Left renal pelvis (tissue), 4 donors: Measurements from ENCODE around the gene PTGES. TPM values are rescaled to one million over a fixed set of nuclear protein-coding genes. Genes with fewer than 3 reads are reported as not detected.
"Not testable (repeated sequence)": the region's sequence is repeated elsewhere in the genome, so short reads cannot be mapped to it uniquely, and the experiment has no call there.

Source experiments
- DNase-seq, 4 donors: peaks; one replicate each; pipeline ENCODE4 v3.0.0-alpha.2; 2013; ENCODE audit warnings: low read depth in 4 of 4, low spot score in 3 of 4
- polyA plus RNA-seq, 4 donors: library from polyadenylated mRNA; unstranded; fragments of 120-200 nt; gene quantifications; one replicate each; pipeline ENCODE4 v1.2.1, GENCODE V29; 2013; ENCODE audit not compliant: insufficient read length in 4 of 4

The PTGES gene
- polyA plus RNA-seq, 4 donors, result 5.0 to 6.3 (median 5.5) TPM

GRCh38 chr9:129773262-129774048 is 20.6 kb upstream of the PTGES start:
- no peak for DNase-seq

GRCh38 chr9:129770741-129771140 is 17.9 kb upstream of the PTGES start:
- DNase-seq, result no peak

DNA sequence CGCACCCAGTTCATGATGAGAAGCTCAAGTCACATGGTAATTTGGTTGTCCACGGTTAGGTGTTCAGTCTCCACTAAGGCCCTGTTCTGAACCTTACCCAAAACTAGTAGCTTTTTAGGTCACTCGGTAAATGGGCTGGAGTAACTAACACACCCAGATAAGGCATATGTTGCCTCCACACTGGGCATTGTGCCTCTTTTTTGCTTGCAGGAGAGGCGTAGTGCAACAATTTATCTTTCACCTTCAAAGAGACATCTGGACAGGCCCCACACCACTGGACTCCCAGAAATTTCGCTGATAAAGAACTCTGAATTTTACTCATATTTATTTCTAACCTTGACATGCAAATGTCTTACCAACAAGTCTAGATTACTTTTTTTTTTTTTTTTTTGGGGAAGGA is 16.8 kb upstream of the PTGES start:
- no peak for DNase-seq

GRCh38 chr9:129768486-129768885 is 15.6 kb upstream of the PTGES start:
- DNase-seq, result no peak

DNA sequence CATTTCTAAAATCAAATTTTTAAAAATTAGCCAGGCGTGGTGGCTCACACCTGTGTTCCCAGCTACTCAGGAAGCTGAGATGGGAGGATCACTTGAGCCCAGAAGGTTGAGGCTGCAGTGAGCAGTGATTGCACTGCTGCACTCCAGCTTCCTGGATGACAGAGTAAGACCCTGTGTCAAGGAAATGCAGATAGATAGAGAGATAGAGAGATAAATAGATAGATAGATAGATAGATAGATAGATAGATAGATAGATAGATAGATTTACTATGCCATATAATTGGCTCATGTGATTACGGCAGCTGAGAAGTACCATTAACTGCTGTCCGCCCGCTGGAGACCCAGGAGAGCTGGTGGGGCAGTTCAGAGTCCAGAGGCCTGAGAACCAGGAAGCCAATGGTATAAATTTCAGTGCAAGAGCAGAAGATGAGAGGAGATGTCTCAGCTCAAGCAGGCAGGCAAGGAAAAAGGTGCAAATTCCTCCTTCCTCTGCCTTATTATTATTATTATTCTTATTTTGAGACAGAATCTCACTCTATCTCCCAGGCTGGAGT is 13.0 kb upstream of the PTGES start:
- DNase-seq, result no peak

DNA sequence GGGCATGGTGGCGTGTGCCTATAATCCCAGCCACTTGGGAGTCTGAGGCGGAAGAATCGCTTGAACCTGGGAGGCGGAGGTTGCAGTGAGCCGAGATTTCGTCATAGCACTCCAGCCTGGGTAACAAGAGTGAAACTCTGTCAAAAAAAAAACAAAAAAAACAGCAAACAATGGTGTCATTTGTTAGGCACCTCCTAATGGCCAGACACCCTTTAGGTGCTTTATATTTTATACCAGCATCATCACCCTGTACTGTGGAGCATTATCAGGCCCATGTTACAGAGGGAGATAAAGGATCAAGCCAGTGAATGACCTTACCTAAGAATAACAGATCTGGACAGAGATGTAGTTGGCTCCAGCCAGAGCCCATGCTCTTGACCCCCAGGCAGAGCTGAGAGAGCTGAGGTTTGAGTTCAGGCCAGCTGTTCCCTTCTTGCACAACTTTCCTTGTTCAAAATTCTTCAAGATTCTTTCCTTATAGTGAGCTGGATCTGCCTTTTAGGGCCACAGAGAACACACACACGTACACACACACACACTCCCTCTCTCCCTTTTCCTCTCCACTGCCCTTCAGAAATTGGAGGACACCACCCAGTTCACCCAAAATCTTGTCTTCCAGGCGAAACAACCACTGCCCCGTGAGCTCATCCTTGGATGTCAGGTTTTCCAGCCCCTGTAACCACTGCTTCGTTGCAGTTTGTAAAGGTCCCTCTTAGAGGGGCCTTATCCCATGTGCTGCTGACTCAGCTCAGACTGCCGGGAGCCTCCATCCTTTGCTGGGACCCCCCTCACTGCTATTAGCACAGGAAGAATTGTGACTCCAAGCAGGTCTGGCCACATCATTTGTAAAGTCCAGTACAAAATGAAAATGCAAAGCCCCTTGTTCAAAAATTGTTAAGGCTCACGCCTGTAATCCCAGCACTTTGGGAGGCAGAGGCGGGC is 10.4 kb upstream of the PTGES start:
- DNase-seq, result no peak

GRCh38 chr9:129762370-129762984 is 9.6 kb upstream of the PTGES start:
- DNase-seq, result not testable (repeated sequence)

DNA sequence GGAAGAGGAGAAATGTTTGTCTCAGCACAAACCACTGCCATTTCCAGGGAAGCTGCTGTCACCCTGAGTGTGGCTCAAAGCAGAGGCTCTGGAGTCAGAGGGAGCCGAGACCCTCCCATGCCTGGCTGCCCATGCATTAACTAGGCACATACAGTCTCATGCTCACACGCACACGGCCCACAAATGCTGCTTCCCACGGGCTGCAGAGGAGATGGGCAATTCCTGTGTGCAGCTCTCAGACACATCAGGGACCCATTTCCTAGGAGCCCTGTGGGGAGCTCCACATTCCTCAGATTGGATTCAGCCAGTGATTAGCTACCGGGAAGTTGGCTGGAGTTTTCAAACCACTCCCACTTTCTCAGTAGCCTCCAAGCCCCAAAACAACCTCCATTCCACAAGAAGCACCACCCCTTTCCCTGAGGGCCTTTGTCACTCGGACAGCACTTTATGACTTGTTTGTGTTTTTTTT is 9.1 kb upstream of the PTGES start:
- DNase-seq, result no peak

- peak in 2 of 4 donors; percentile 57 to 66 for DNase-seq
Measured at GRCh38 chr9:129761293-129761900, 8.6 kb upstream of the PTGES start.

DNA sequence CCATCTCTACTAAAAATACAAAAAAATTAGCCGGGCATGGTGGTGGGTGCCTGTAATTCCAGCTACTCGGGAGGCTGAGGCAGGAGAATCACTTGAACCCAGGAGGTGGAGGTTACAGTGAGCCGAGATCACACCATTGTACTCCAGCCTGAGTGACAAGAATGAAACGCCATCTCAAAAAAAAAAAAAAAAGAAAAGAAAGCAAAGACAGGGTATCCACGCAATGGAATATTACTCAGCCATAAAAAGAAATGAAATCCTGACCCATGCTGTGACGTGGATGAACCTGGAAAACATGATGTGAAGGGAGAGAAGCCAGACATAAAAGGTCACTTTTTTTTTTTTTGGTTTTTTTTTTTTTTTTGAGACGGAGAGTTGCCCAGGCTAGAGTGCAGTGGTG is 7.9 kb upstream of the PTGES start:
- not testable (repeated sequence) for DNase-seq

GRCh38 chr9:129759804-129760502 is 7.1 kb upstream of the PTGES start:
- DNase-seq, result no peak

DNA sequence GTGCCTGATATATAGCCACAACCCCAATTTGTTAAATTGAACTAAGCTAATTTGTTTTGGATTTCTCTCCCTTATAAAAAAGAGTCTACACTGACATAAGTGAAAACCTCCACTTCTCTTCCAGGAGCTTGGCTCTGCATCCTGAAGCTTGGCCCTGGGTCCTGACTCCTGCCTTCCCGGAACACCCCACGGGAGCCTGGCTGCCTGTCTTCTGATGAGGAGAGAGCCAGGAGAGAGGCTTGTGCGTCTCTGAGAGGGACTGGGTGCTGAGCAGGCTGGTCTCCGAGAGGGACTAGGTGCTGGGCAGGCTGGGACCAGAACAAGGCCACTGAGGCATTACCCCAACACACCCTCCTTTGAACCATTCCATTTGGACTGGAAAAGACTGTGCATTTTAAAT is 6.5 kb upstream of the PTGES start:
- no peak for DNase-seq

GRCh38 chr9:129757045-129757444 is 4.2 kb upstream of the PTGES start:
- DNase-seq, result no peak

DNA sequence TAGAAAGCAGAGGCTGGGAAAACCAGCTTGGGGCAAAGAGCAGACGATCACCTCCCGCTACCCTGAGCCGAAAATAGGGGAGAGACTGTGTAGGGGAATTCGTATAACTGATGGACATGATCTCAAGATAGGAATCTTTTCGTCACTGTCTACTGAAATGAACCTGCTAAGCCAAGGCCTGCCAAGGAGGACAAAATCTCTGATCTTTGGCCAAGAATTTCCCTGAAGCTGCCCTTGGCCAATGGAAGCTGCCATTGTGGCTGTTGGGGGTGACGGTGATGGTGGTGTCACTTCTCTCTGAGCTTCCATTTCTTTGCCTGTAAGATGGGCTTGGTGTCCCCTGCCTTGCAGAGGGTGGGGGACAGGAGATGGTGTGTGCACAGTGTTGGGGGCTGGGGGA is 3.3 kb upstream of the PTGES start:
- no peak for DNase-seq

GRCh38 chr9:129755151-129755550 is 2.3 kb upstream of the PTGES start:
- DNase-seq, result no peak

DNA sequence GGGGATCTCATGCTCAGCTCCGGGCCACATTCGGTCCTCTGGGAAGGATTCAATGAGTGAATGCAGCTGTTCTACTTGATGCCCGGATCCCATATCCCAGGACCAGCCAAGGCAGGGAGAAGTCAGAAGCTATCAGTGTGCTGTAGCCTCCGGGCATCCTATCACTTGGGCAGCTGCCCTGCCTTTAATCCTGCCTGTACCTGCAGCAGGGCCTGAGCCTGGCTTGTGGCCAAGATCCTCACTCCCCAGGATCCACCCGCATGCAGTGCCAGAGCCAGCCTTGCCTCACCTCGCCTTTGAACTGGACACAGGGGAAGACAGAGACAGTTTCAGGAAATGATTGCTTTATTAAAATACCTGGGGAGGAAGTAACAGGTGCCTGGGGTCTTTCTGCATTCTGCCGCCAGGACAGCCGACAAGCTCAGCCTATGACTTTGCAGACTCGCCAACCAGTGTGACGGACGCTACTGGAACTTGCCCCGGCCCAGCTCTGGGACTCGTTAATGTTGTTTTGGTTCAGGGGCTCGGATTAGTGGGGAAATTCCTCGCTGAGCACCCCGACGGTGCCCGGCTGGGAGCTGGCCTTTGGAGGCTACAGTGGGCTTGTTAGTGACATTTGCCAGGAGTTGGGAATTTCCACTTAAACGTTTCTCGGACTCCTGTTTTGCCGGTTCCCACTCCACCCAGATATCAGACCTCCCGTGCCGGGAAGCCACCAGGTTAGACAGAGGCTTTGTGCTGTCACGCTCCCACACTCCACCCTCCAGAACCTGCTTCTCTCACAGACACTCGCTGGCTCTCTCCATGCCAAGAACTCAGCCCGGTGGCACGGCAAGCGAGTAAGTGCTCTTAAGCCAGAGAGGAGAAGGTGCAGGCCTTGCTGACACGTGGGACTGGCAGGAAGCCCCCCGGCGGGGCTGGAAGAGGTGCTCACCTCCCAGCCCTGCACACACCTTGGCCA is 721 bp downstream of the PTGES start:
- DNase-seq, result no peak

- no peak for DNase-seq
Measured at GRCh38 chr9:129750013-129750638, 2.7 kb downstream of the PTGES start.

- no peak for DNase-seq
Measured at GRCh38 chr9:129749575-129749974, 3.3 kb downstream of the PTGES start.
